Measurements from ENCODE around the gene NAALADL2. TPM values are rescaled to one million over a fixed set of nuclear protein-coding genes. Genes with fewer than 3 reads are reported as not detected.

NAALADL2 gene
- total RNA-seq, 2 experiments from 2014 or later = 0.30 to 1.2 TPM

DNA sequence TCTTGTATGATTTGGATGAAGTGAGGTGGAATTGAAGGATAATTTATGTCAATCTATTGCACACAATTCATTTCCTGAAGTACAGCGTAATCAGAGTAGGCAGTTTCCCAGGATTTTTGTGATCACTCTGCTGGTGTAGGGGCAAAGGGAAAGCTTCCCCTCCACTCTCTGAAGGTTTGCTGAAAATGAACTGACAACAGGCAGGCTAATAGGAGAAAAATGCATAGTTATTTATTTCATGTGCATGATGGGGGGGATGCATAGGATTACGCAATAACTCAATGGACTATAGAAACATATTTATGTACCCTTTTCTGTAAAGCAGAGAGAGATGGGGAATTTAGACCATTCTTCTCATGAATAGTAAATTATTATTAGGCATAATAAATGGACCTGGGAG lies 872.9 kb downstream of the NAALADL2 start:
- Mint-ChIP-seq H3K4me3 (no peak overlapping the region), H3K4me1 (ENCODE audit: low read depth) (no peaks in the 10 kb centered on the region), H3K9me3 (peaks cover 7% of the 10 kb centered on the region), H3K36me3 (ENCODE audit: low read depth) (no peaks in the 10 kb centered on the region), H3K27me3 (no peaks in the 10 kb centered on the region), H3K27ac (no peak overlapping the region)
- ChIA-PET CTCF (no interaction called here), POLR2A (no interaction called here)
- H3K36me3 ChIP-seq (ENCODE audit: insufficient read depth, low read length) = no peaks in the 10 kb centered on the region
- H3K4me1 ChIP-seq (ENCODE audit: insufficient read depth, low read length) = no peaks in the 10 kb centered on the region
- intact Hi-C loops (cut with DNase I, micrococcal nuclease) = no loop called here
- peaks cover 0 to 11% of the 10 kb centered on the region in 2 experiments for H3K9me3 ChIP-seq (ENCODE audit: control insufficient read depth in 1 of 2, insufficient read depth in 1 of 2, low read length in 2 of 2)
- ATAC-seq (ENCODE audit: poor library complexity) (no peak), DNase-seq (no peak)
- H3K4me3 ChIP-seq (ENCODE audit: low read length) = no peak overlapping the region
- TF ChIP-seq, protein P1, sequence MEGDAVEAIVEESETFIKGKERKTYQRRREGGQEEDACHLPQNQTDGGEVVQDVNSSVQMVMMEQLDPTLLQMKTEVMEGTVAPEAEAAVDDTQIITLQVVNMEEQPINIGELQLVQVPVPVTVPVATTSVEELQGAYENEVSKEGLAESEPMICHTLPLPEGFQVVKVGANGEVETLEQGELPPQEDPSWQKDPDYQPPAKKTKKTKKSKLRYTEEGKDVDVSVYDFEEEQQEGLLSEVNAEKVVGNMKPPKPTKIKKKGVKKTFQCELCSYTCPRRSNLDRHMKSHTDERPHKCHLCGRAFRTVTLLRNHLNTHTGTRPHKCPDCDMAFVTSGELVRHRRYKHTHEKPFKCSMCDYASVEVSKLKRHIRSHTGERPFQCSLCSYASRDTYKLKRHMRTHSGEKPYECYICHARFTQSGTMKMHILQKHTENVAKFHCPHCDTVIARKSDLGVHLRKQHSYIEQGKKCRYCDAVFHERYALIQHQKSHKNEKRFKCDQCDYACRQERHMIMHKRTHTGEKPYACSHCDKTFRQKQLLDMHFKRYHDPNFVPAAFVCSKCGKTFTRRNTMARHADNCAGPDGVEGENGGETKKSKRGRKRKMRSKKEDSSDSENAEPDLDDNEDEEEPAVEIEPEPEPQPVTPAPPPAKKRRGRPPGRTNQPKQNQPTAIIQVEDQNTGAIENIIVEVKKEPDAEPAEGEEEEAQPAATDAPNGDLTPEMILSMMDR (IDR thresholded peaks at IDR 0.05) = no peak
- no peak overlapping the region for H3K27ac ChIP-seq (ENCODE audit: low read depth in 1 of 2, low read length in 2 of 2)
- no peaks in the 10 kb centered on the region for H3K27me3 ChIP-seq (ENCODE audit: control insufficient read depth in 1 of 2, insufficient read depth in 2 of 2, low read length in 2 of 2)

DNA sequence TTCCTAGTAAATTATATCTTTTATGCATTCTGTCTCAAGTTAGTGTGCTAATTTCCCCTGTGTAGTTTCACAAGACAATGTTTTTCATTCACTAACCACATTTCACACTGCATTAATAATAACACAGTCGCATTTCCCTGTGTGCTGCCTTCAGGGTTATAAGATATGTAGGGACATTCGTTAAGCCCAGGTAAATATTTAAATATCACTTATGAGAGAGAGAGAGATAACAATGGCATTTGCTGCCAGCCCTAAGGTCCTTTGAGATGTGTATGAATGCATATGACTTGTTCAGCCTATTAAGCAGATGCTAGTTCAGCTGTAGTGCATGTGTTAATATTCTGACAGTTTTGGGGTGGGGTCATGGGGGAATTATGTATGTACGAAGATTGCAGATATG lies 876.7 kb downstream of the NAALADL2 start:
- Mint-ChIP-seq H3K4me1 (ENCODE audit: low read depth) (no peaks in the 10 kb centered on the region), H3K27me3 (no peaks in the 10 kb centered on the region), H3K27ac (no peak overlapping the region), H3K4me3 (no peak overlapping the region), H3K9me3 (peaks cover 18% of the 10 kb centered on the region), H3K36me3 (ENCODE audit: low read depth) (no peaks in the 10 kb centered on the region)
- H3K36me3 ChIP-seq (ENCODE audit: insufficient read depth, low read length) = no peaks in the 10 kb centered on the region
- no peak overlapping the region for H3K4me3 ChIP-seq (ENCODE audit: low read length)
- ChIA-PET POLR2A (no interaction called here), CTCF (no interaction called here)
- TF ChIP-seq, protein P1 (IDR thresholded peaks at IDR 0.05) = no peak
- H3K27ac ChIP-seq (ENCODE audit: low read depth in 1 of 2, low read length in 2 of 2) = no peak overlapping the region
- ATAC-seq (ENCODE audit: poor library complexity) = no peak
- no peaks in the 10 kb centered on the region for H3K4me1 ChIP-seq (ENCODE audit: insufficient read depth, low read length)
- DNase-seq = no peak
- intact Hi-C loops (cut with DNase I, micrococcal nuclease) = no loop called here
- peaks cover 0 to 11% of the 10 kb centered on the region in 2 experiments for H3K9me3 ChIP-seq (ENCODE audit: control insufficient read depth in 1 of 2, insufficient read depth in 1 of 2, low read length in 2 of 2)
- no peaks in the 10 kb centered on the region for H3K27me3 ChIP-seq (ENCODE audit: control insufficient read depth in 1 of 2, insufficient read depth in 2 of 2, low read length in 2 of 2)

DNA sequence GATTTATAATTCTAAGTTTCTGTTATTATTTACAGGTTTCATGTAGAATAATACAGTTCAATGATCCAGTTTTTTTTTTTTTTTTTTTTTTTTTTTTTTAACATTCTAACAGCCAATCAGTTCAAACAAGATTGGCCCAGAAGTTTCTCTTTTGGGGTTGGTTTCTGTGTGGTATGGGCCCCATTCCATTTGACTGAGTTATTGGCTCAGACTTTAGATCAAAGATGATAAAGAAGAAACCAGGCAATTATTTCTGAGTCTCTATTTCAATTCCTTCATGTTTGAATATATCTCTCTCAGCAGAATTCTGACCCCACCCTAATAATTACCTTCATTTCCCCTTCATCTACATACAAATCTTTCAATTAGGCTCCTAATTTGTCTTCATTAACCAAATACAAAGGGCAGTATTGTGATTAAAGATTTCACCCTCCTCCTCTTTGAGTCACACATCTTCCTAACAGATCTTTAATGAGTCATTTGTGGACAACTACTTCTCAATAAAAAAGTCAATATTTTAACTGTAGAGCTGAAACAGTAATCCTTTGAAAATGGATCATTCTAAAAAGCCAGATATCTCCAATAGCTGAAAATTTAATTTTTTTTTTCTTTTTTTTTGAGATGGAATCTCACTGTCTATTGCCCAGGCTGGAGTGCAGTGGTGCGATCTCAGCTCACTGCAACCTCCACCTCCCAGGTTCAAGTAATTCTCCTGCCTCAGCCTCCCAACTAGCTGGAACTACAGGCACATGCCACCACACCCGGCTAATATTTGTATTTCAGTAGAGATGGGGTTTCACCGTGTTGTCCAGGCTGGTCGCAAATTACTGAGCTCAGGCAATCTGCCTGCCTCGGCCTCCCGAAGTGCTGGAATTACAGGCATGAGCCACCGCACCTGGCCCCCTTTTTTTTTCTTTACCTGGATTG lies 878.8 kb downstream of the NAALADL2 start:
- Mint-ChIP-seq H3K9me3 (peaks cover 16% of the 10 kb centered on the region), H3K36me3 (ENCODE audit: low read depth) (no peaks in the 10 kb centered on the region), H3K27me3 (no peaks in the 10 kb centered on the region), H3K4me1 (ENCODE audit: low read depth) (no peaks in the 10 kb centered on the region), H3K27ac (no peak overlapping the region), H3K4me3 (no peak overlapping the region)
- no peak overlapping the region for H3K27ac ChIP-seq (ENCODE audit: low read depth in 1 of 2, low read length in 2 of 2)
- no peaks in the 10 kb centered on the region for H3K4me1 ChIP-seq (ENCODE audit: insufficient read depth, low read length)
- TF ChIP-seq, protein P1 (IDR thresholded peaks at IDR 0.05) = no peak
- POLR2A ChIA-PET = no interaction called here
- no peaks in the 10 kb centered on the region for H3K36me3 ChIP-seq (ENCODE audit: insufficient read depth, low read length)
- H3K9me3 ChIP-seq (ENCODE audit: control insufficient read depth in 1 of 2, insufficient read depth in 1 of 2, low read length in 2 of 2) = peaks cover 0 to 17% of the 10 kb centered on the region in 2 experiments
- no peak for ATAC-seq (ENCODE audit: poor library complexity)
- CTCF ChIA-PET = no interaction called here
- H3K27me3 ChIP-seq (ENCODE audit: control insufficient read depth in 1 of 2, insufficient read depth in 2 of 2, low read length in 2 of 2) = no peaks in the 10 kb centered on the region
- intact Hi-C loops (cut with DNase I, micrococcal nuclease) = no loop called here
- no peak for DNase-seq
- H3K4me3 ChIP-seq (ENCODE audit: low read length) = no peak overlapping the region

All from CD4-positive, alpha-beta T cell (primary cell).